IPS DF 6.9 (cell line): ENCODE results near the gene FAM131C.
"Not testable (repeated sequence)": the region's sequence is repeated elsewhere in the genome, so short reads cannot be mapped to it uniquely, and the experiment has no call there.

Experiments used
- DNase-seq: peaks from one replicate; pipeline ENCODE4 v3.0.0-alpha.2; 2013; ENCODE audit warnings: low read depth, low spot score
- H3K27ac ChIP-seq: one replicate; pipeline ENCODE4 v1.5.1; 2013; ENCODE audit warnings: low read length, control low read depth
- H3K27me3 ChIP-seq: 2 replicates; pipeline ENCODE4 v1.6.1; 2013; ENCODE audit warnings: mild to moderate bottlenecking, low read length; ENCODE audit not compliant: control insufficient read depth, insufficient read depth
- H3K36me3 ChIP-seq: 2 replicates; pipeline ENCODE4 v1.6.1; 2013; ENCODE audit warnings: low read length; ENCODE audit not compliant: control insufficient read depth, insufficient read depth
- H3K4me1 ChIP-seq: 2 replicates; pipeline ENCODE4 v1.6.1; 2013; ENCODE audit warnings: low read length; ENCODE audit not compliant: control insufficient read depth, insufficient read depth
- H3K4me3 ChIP-seq: 2 replicates; pipeline ENCODE4 v1.5.1; 2013; ENCODE audit warnings: mild to moderate bottlenecking, low read length
- H3K9me3 ChIP-seq: 2 replicates; pipeline ENCODE4 v1.6.1; 2013; ENCODE audit warnings: low read length, inconsistent platforms; ENCODE audit not compliant: control insufficient read depth, insufficient read depth
- WGBS: extraction: QIAGEN DNeasy Blood & Tissue Kit; methylation state at CpG from one replicate; pipeline ENCODE4 v1.1.7; 2013; ENCODE audit warnings: mixed read lengths, missing lambda C conversion rate; ENCODE audit not compliant: insufficient read length, insufficient coverage; 5-methylcytosine and 5-hydroxymethylcytosine counted together

FAM131C gene

GRCh38 chr1:16051039-16051438 is 22.4 kb downstream of the FAM131C start:
- H3K9me3 ChIP-seq, result no peaks in the 10 kb centered on the region
- no peaks in the 10 kb centered on the region for H3K36me3 ChIP-seq
- H3K4me1 ChIP-seq, result peaks cover 12% of the 10 kb centered on the region
- H3K27ac ChIP-seq, result no peak overlapping the region
- no peaks in the 10 kb centered on the region for H3K27me3 ChIP-seq
- no peak overlapping the region for H3K4me3 ChIP-seq
- WGBS, result no CpG with 5 or more reads among the region's 3 CpGs
- no peak for DNase-seq

DNA sequence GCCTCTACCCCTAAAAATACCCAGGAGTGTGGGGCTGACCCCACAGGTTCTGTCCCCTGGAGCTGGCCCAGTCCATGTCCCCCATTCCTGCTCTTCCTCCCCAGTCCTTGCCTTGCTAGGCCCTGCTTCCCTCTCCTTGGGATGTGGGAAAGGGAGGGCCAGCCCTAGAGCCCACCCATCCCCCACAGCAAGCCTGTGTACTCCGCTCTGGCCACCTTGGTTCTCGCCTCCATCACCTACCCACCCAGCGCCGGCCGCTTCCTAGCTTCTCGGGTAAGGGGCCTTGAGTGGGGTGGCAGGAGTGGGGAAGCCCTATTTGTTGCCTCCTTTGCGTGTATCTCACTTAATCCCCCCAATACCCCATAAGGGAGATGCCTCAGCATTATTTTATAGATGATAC is 23.1 kb downstream of the FAM131C start:
- WGBS, result no CpG with 5 or more reads among the region's 7 CpGs
- Histone ChIP-seq H3K4me3 (no peak overlapping the region), H3K4me1 (peaks cover 9% of the 10 kb centered on the region; the same call in 1 of the 2 replicates), H3K27me3 (no peaks in the 10 kb centered on the region), H3K36me3 (no peaks in the 10 kb centered on the region), H3K9me3 (no peaks in the 10 kb centered on the region), H3K27ac (no peak overlapping the region)
- no peak for DNase-seq

DNA sequence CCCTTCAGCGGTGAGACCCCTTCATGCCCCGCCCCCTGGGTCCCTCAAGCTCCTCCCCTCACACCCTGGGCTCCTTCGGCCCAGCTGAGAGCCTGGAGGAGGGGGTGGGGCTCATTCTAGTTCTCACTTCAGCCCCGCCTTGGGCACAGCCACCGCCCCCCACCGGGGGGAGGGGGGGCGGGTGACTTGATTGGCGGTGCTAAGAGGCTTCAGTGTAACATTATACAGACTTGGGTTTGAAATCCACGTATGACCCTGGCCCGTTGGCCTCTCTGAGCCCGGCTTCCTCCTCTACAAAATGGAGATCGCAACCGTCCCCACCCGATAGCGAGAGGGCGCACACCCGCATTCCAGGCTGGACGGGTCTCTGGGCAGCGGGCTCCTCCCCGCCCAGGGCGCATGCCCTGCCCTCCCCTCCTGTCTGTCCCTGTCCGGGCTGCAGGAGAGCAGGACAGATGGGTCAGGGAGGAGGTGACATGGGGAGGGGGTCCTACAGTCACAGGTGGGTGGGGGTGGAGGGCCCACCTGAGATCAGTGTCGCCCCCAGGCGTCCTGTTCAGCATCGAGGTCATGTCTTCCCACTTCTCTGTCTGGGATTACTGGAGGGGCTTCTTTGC is 24.8 kb downstream of the FAM131C start:
- peak; percentile 74 for DNase-seq
- Histone ChIP-seq H3K27me3 (no peaks in the 10 kb centered on the region), H3K4me1 (peaks cover 9% of the 10 kb centered on the region; the same call in 1 of the 2 replicates), H3K9me3 (no peaks in the 10 kb centered on the region), H3K4me3 (peak overlapping the region; percentile 24; the same call in 1 of the 2 replicates), H3K36me3 (no peaks in the 10 kb centered on the region), H3K27ac (no peak overlapping the region)
- no CpG with 5 or more reads among the region's 25 CpGs for WGBS

GRCh38 chr1:16047791-16048475 is 25.5 kb downstream of the FAM131C start:
- H3K4me3 ChIP-seq, result peak overlapping the region; percentile 34; the same call in 1 of the 2 replicates
- H3K9me3 ChIP-seq, result no peaks in the 10 kb centered on the region
- H3K4me1 ChIP-seq, result peaks cover 9% of the 10 kb centered on the region; the same call in 1 of the 2 replicates
- no peaks in the 10 kb centered on the region for H3K36me3 ChIP-seq
- no peak for DNase-seq
- no CpG with 5 or more reads among the region's 19 CpGs for WGBS
- H3K27ac ChIP-seq, result no peak overlapping the region
- H3K27me3 ChIP-seq, result no peaks in the 10 kb centered on the region

DNA sequence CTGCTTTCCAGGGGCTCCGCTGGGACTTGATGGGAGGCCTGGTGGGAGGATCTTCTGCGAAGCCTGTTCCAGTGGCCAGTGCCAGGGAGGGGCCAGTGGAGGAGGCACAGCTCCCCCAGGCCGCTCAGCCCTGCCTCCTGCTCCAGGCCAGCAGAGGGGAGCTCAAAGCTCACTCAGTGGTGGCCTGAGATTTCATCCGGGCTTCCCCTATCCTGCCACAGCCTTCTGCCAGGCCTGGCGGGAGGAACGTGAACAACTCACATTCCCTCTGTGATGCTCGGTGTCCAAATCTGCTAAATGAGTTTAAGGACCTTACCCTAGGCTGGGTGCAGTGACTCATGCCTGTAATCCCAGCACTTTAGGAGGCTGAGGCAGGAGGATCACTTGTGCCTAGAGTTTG is 26.6 kb downstream of the FAM131C start:
- no peaks in the 10 kb centered on the region for H3K9me3 ChIP-seq

DNA sequence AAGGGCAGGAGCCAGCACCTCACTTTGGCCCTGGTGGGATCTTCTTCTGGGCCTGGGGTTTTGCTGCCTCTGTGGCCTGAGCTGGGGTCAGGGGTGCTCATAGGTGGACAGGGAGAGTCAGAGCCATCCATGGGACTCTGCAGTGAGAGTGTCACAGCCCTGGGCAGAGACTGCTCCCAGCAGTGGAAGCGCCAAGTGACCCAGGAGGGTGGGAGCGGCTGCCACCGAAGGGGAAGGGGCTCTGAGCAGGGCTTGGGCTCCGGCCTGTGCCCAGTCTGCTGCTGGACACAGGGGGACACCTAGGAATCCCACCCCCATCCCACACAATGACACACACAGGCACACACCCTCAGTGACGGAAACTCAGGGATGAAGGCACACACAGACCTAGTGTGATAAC is 29.5 kb downstream of the FAM131C start:
- no peaks in the 10 kb centered on the region for H3K36me3 ChIP-seq
- H3K9me3 ChIP-seq, result no peaks in the 10 kb centered on the region
- H3K27me3 ChIP-seq, result no peaks in the 10 kb centered on the region
- no CpG with 5 or more reads among the region's 5 CpGs for WGBS
- H3K27ac ChIP-seq, result no peak overlapping the region
- H3K4me3 ChIP-seq, result no peak overlapping the region
- no peak for DNase-seq
- peaks cover 2% of the 10 kb centered on the region; the same call in 1 of the 2 replicates for H3K4me1 ChIP-seq

More for the DNA sequence above, 26.6 kb downstream of the FAM131C start:
- Histone ChIP-seq H3K4me1 (peaks cover 9% of the 10 kb centered on the region; the same call in 1 of the 2 replicates), H3K36me3 (no peaks in the 10 kb centered on the region), H3K4me3 (no peak overlapping the region), H3K27me3 (no peaks in the 10 kb centered on the region), H3K27ac (no peak overlapping the region)
- no peak for DNase-seq
- WGBS, result no CpG with 5 or more reads among the region's 7 CpGs

DNA sequence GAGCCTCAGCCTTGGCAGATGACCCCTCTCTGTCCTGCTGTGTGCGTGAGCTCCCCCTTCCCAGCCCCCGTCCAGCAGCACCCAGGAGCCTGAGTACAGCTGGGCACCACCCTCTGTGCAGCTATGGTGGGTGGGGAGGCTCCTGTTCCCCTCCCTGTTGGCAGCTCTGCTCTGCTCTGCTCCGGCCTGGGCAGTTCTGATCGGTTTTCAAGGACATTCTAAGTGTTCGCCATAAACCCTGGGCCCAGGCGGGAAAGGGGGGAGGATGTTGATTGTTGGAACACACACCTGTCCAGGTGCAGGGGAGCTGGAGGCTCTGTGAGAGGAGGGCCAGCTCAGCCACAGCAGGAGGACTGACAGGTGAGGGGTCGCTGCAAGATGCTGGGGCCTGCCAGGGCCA is 29.9 kb downstream of the FAM131C start, which contains the start of gene CLCNKB:
Gene CLCNKB, plus strand, starts transcription at position 262 of the 400 bp plus-strand sequence. CDS start 711 bp downstream, outside the sequence.
- no CpG with 5 or more reads among the region's 7 CpGs for WGBS
- Histone ChIP-seq H3K36me3 (no peaks in the 10 kb centered on the region), H3K9me3 (no peaks in the 10 kb centered on the region), H3K27me3 (no peaks in the 10 kb centered on the region), H3K27ac (no peak within 1 kb of the TSS), H3K4me1 (peaks cover 2% of the 10 kb centered on the region; the same call in 1 of the 2 replicates), H3K4me3 (no peak within 1 kb of the TSS)
- DNase-seq, result no peak

GRCh38 chr1:16042654-16043053 is 30.8 kb downstream of the FAM131C start:
- H3K27me3 ChIP-seq, H3K27ac ChIP-seq, H3K4me1 ChIP-seq, DNase-seq, H3K9me3 ChIP-seq, H3K36me3 ChIP-seq, H3K4me3 ChIP-seq: not testable (repeated sequence)
- WGBS, result no CpG with 5 or more reads among the region's 9 CpGs

DNA sequence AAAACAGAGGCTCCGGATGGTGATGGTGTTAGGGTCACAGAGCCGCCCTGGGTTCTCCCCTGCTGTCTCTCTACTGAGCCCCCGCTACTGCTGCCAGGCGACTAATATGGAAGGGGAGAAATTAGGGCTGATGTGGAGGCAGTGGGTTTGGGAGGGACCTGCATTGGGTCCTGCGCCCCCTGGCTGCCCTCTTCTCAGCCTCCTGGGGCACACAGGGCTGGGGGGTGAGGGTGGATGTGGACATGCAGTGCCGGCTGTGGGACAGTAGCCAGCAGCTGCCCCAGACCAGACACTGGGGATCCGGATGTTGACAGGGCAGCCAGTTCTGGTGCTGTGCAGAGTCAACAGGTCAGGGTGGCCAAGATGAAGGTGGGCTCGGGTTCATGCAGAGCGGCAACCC is 31.4 kb downstream of the FAM131C start:
- H3K4me1 ChIP-seq, result no peaks in the 10 kb centered on the region
- DNase-seq, result no peak
- no CpG with 5 or more reads among the region's 9 CpGs for WGBS
- no peaks in the 10 kb centered on the region for H3K27me3 ChIP-seq
- H3K9me3 ChIP-seq, result no peaks in the 10 kb centered on the region
- H3K4me3 ChIP-seq, result no peak overlapping the region
- H3K27ac ChIP-seq, result no peak overlapping the region
- no peaks in the 10 kb centered on the region for H3K36me3 ChIP-seq

GRCh38 chr1:16041200-16041599 is 32.3 kb downstream of the FAM131C start:
- DNase-seq, result no peak
- H3K9me3 ChIP-seq, result no peaks in the 10 kb centered on the region
- no peaks in the 10 kb centered on the region for H3K4me1 ChIP-seq
- no CpG with 5 or more reads among the region's 8 CpGs for WGBS
- no peaks in the 10 kb centered on the region for H3K27me3 ChIP-seq
- H3K4me3 ChIP-seq, result no peak overlapping the region
- H3K27ac ChIP-seq, result no peak overlapping the region
- H3K36me3 ChIP-seq, result no peaks in the 10 kb centered on the region
